ENCODE measurements around the gene POMGNT1.

GRCh38 chr1:46179138-46180081 is 18.8 kb downstream of the POMGNT1 start:
- TF ChIP-seq POLR2A (IDR thresholded peaks at IDR 0.05) (no peak), CTCF (IDR thresholded peaks at IDR 0.05) (peak; percentile 85 to 96 (median 92))
